ENCODE measurements around the gene MYZAP. TPM values are rescaled to one million over a fixed set of nuclear protein-coding genes. Genes with fewer than 3 reads are reported as not detected.

MYZAP gene
- total RNA-seq, 1 experiment from 2014 or later = 6.0 TPM

DNA sequence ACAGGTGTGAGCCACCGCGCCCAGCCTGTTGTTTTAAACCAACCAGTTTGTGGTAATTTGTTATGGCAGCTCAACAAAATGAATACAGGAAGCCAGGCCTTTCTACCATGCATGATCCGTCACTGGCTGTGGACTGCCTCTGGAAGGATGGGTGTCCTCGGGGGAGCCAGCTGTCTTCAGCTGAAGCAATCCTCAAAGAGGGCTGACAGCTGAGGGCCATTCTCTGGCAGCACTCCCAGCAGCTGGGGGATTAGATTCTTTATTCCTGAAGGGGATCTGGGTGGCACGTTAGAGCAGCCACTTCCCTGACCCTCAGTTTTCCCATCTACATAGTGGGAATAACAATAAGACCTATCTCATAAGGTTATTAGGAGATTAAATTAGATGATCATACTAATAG lies 139.2 kb downstream of the MYZAP start:
- H3K9ac ChIP-seq (ENCODE audit: low read length) = no peak overlapping the region
- H3K4me3 ChIP-seq (ENCODE audit: low read length) = no peak overlapping the region
- DNase-seq (no peak), ATAC-seq (no peak)
- no TSS peak for BruUV-seq (replicated peaks)
- no peak overlapping the region for H3K4me2 ChIP-seq (ENCODE audit: low read length)
- intact Hi-C loops (cut with micrococcal nuclease) = no loop called here
- CTCF ChIA-PET = no interaction called here
- peaks cover 4% of the 10 kb centered on the region; the same call in 1 of the 2 replicates for H3K4me1 ChIP-seq (ENCODE audit: insufficient read depth, low read length)
- no peaks in the 10 kb centered on the region for H4K20me1 ChIP-seq (ENCODE audit: low read length)
- H3K36me3 ChIP-seq (ENCODE audit: low read depth, low read length) = no peaks in the 10 kb centered on the region
- no peak overlapping the region for H2AFZ ChIP-seq (ENCODE audit: low read length)
- H3K27ac ChIP-seq (ENCODE audit: low read length) = no peak overlapping the region
- no peaks in the 10 kb centered on the region for H3F3A ChIP-seq (ENCODE audit: low read length, unreplicated experiment)
- H3K79me2 ChIP-seq (ENCODE audit: low read length) = no peaks in the 10 kb centered on the region
- TF ChIP-seq EZH2phosphoT487 (IDR thresholded peaks at IDR 0.05; ENCODE audit: borderline replicate concordance, low read length) (no peak), EZH2 (IDR thresholded peaks at IDR 0.05; ENCODE audit: low read length, unreplicated experiment) (no peak)
- TF ChIP-seq, protein P1, sequence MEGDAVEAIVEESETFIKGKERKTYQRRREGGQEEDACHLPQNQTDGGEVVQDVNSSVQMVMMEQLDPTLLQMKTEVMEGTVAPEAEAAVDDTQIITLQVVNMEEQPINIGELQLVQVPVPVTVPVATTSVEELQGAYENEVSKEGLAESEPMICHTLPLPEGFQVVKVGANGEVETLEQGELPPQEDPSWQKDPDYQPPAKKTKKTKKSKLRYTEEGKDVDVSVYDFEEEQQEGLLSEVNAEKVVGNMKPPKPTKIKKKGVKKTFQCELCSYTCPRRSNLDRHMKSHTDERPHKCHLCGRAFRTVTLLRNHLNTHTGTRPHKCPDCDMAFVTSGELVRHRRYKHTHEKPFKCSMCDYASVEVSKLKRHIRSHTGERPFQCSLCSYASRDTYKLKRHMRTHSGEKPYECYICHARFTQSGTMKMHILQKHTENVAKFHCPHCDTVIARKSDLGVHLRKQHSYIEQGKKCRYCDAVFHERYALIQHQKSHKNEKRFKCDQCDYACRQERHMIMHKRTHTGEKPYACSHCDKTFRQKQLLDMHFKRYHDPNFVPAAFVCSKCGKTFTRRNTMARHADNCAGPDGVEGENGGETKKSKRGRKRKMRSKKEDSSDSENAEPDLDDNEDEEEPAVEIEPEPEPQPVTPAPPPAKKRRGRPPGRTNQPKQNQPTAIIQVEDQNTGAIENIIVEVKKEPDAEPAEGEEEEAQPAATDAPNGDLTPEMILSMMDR (conservative IDR thresholded peaks at IDR 0.05; ENCODE audit: low read depth, low read length) = no peak
- H3K9me2 ChIP-seq (replicated peaks; ENCODE audit: low read length) = no peaks in the 10 kb centered on the region
- H3K27me3 ChIP-seq (ENCODE audit: low read length) = no peaks in the 10 kb centered on the region
- H3K9me3 ChIP-seq (ENCODE audit: low read length) = no peaks in the 10 kb centered on the region
- POLR2A ChIA-PET (ENCODE audit: unreplicated experiment) = no interaction called here

DNA sequence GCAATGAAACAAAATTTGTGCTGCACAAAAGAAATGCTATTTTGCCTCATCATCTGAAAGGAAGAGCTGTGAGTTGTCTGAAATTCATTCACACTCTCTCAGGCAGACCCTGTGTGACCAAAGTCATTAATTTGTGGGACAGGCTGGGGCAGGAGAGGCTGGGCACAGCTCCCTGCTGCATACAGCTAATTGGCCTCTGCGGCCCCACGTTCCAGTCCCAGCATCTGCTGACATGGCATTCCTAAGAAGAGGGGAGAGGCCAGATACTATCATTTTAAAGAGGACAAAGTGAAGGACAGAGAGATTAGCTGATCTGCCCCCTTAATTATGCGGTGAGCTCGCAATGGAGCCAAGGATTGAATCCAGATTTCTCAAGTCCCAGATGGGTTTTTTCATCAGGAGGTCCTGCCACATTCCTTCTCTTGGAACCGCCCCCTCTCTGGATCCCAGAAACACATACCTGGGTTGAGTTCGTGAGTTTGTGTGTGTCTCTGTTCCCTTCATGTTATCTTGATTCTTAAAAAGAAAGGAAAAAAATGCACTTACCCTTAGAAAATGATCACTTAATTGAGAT lies 139.9 kb downstream of the MYZAP start:
- no peak for TF ChIP-seq EZH2phosphoT487 (IDR thresholded peaks at IDR 0.05; ENCODE audit: borderline replicate concordance, low read length)

DNA sequence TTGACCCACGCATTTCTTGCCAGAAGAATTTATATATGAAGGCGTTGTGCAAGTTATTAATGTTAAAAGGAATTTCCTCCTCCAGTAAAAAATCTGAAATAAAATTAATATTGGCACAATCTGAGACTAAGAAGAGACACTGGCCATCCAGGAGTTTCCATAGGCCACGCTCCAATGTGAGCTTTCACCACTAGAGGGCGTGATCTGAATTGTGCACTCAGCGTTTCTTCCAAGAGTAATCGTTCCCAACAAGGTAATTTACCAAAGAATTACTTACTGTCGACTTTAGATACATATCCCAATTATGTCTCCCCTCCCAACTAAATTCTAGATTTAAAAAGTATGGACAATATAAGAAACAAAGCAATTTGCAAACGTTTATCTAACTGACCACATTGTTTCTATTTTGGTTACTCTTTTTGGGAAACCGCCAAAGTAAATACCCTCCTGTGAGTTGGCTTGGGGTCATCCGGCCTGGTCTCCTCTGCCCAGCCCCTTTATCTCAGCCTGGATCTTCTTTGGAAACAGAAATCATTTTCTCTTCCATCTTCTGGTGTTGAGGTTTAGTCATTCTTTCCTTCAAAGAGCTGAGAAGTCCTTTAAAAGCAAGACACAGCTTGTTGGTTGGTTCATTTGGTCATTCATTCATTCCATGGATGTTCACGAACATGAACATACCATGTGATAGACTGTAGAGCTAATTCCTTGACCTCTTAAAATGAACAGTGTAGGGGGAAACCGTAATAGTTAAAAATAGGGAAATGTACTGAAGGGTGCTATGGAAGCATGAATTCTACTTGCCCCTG lies 141.0 kb downstream of the MYZAP start:
- POLR2A ChIA-PET (ENCODE audit: unreplicated experiment) = no interaction called here
- intact Hi-C loops (cut with micrococcal nuclease) = no loop called here

More for the DNA sequence above, 139.9 kb downstream of the MYZAP start:
- BruUV-seq (replicated peaks) = no TSS peak
- no peaks in the 10 kb centered on the region for H4K20me1 ChIP-seq (ENCODE audit: low read length)
- no peaks in the 10 kb centered on the region for H3K36me3 ChIP-seq (ENCODE audit: low read depth, low read length)
- H3K9me2 ChIP-seq (replicated peaks; ENCODE audit: low read length) = no peaks in the 10 kb centered on the region
- no peaks in the 10 kb centered on the region for H3K79me2 ChIP-seq (ENCODE audit: low read length)
- no peak overlapping the region for H3K27ac ChIP-seq (ENCODE audit: low read length)
- intact Hi-C loops (cut with micrococcal nuclease) = no loop called here
- POLR2A ChIA-PET (ENCODE audit: unreplicated experiment) = no interaction called here
- CTCF ChIA-PET = interaction anchor here (0.7 to 1.4 kb wide), 3 partner anchors 55 to 339 kb away, joined by 3 to 7 read pairs (median 6); no protein-coding TSS in a partner anchor
- peaks cover 4% of the 10 kb centered on the region; the same call in 1 of the 2 replicates for H3K4me1 ChIP-seq (ENCODE audit: insufficient read depth, low read length)
- no peak overlapping the region for H2AFZ ChIP-seq (ENCODE audit: low read length)
- no peak overlapping the region for H3K9ac ChIP-seq (ENCODE audit: low read length)
- no peaks in the 10 kb centered on the region for H3K27me3 ChIP-seq (ENCODE audit: low read length)
- DNase-seq (no peak), ATAC-seq (no peak)
- no peaks in the 10 kb centered on the region for H3K9me3 ChIP-seq (ENCODE audit: low read length)
- no peaks in the 10 kb centered on the region for H3F3A ChIP-seq (ENCODE audit: low read length, unreplicated experiment)
- H3K4me3 ChIP-seq (ENCODE audit: low read length) = no peak overlapping the region
- H3K4me2 ChIP-seq (ENCODE audit: low read length) = no peak overlapping the region

More for the DNA sequence above, 141.0 kb downstream of the MYZAP start:
- no TSS peak for BruUV-seq (replicated peaks)
- Histone ChIP-seq H3K9ac (ENCODE audit: low read length) (no peak overlapping the region), H3K4me1 (ENCODE audit: insufficient read depth, low read length) (peaks cover 4% of the 10 kb centered on the region; the same call in 1 of the 2 replicates), H3K4me3 (ENCODE audit: low read length) (no peak overlapping the region), H3F3A (ENCODE audit: low read length, unreplicated experiment) (no peaks in the 10 kb centered on the region), H3K36me3 (ENCODE audit: low read depth, low read length) (no peaks in the 10 kb centered on the region), H3K27ac (ENCODE audit: low read length) (no peak overlapping the region), H4K20me1 (ENCODE audit: low read length) (no peaks in the 10 kb centered on the region), H3K9me3 (ENCODE audit: low read length) (no peaks in the 10 kb centered on the region), H2AFZ (ENCODE audit: low read length) (no peak overlapping the region), H3K79me2 (ENCODE audit: low read length) (no peaks in the 10 kb centered on the region), H3K27me3 (ENCODE audit: low read length) (no peaks in the 10 kb centered on the region), H3K4me2 (ENCODE audit: low read length) (peak overlapping the region; percentile 11; the same call in 1 of the 2 replicates), H3K9me2 (replicated peaks; ENCODE audit: low read length) (no peaks in the 10 kb centered on the region)
- CTCF ChIA-PET = interaction anchor here (0.6 to 1.4 kb wide), 4 partner anchors 18 to 338 kb away, joined by 3 to 6 read pairs (median 5); no protein-coding TSS in a partner anchor
- ATAC-seq (peak; percentile 55), DNase-seq (peak; percentile 76)
- TF ChIP-seq EZH2 (IDR thresholded peaks at IDR 0.05; ENCODE audit: low read length, unreplicated experiment) (no peak), EZH2phosphoT487 (IDR thresholded peaks at IDR 0.05; ENCODE audit: borderline replicate concordance, low read length) (no peak)
- TF ChIP-seq, protein P1 (conservative IDR thresholded peaks at IDR 0.05; ENCODE audit: low read depth, low read length) = peak; percentile 88

All from PC-3 (cell line).